ENCODE measurements around the gene KCNQ4.

GRCh38 chr1:40743860-40744259, 39.7 kb upstream of the KCNQ4 start:
- TF ChIP-seq ZFP3 (CRISPR knock-in tag; IDR thresholded peaks at IDR 0.05) (no peak), RARB (CRISPR knock-in tag; IDR thresholded peaks at IDR 0.05) (no peak), CSDC2 (CRISPR knock-in tag; IDR thresholded peaks at IDR 0.05) (no peak), ZFP30 (CRISPR knock-in tag; IDR thresholded peaks at IDR 0.05) (no peak), ZC3H10 (CRISPR knock-in tag; IDR thresholded peaks at IDR 0.05) (no peak), CREB5 (CRISPR knock-in tag; IDR thresholded peaks at IDR 0.05; ENCODE audit: low read depth) (no peak), ZNF8 (CRISPR knock-in tag; IDR thresholded peaks at IDR 0.05) (no peak), SNAI2 (CRISPR knock-in tag; IDR thresholded peaks at IDR 0.05) (no peak), GLIS3 (CRISPR knock-in tag; IDR thresholded peaks at IDR 0.05) (no peak)
- TF ChIP-seq, protein P1, sequence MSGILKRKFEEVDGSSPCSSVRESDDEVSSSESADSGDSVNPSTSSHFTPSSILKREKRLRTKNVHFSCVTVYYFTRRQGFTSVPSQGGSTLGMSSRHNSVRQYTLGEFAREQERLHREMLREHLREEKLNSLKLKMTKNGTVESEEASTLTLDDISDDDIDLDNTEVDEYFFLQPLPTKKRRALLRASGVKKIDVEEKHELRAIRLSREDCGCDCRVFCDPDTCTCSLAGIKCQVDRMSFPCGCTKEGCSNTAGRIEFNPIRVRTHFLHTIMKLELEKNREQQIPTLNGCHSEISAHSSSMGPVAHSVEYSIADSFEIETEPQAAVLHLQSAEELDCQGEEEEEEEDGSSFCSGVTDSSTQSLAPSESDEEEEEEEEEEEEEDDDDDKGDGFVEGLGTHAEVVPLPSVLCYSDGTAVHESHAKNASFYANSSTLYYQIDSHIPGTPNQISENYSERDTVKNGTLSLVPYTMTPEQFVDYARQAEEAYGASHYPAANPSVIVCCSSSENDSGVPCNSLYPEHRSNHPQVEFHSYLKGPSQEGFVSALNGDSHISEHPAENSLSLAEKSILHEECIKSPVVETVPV (CRISPR knock-in tag; IDR thresholded peaks at IDR 0.05): no peak
- TF ChIP-seq, protein P2, sequence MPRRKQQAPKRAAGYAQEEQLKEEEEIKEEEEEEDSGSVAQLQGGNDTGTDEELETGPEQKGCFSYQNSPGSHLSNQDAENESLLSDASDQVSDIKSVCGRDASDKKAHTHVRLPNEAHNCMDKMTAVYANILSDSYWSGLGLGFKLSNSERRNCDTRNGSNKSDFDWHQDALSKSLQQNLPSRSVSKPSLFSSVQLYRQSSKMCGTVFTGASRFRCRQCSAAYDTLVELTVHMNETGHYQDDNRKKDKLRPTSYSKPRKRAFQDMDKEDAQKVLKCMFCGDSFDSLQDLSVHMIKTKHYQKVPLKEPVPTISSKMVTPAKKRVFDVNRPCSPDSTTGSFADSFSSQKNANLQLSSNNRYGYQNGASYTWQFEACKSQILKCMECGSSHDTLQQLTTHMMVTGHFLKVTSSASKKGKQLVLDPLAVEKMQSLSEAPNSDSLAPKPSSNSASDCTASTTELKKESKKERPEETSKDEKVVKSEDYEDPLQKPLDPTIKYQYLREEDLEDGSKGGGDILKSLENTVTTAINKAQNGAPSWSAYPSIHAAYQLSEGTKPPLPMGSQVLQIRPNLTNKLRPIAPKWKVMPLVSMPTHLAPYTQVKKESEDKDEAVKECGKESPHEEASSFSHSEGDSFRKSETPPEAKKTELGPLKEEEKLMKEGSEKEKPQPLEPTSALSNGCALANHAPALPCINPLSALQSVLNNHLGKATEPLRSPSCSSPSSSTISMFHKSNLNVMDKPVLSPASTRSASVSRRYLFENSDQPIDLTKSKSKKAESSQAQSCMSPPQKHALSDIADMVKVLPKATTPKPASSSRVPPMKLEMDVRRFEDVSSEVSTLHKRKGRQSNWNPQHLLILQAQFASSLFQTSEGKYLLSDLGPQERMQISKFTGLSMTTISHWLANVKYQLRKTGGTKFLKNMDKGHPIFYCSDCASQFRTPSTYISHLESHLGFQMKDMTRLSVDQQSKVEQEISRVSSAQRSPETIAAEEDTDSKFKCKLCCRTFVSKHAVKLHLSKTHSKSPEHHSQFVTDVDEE (CRISPR knock-in tag; IDR thresholded peaks at IDR 0.05): no peak
